HepG2 (cell line): Measurements from ENCODE around the gene TBC1D25. TPM values are rescaled to one million over a fixed set of nuclear protein-coding genes. Genes with fewer than 3 reads are reported as not detected.

Source experiments
- ATAC-seq: fragments of 200-7000 bp; cut with Tn5 transposase; 3 replicates; pipeline ENCODE4 v1.9.1; 2020; ENCODE audit warnings: mild to moderate bottlenecking, moderate library complexity
- BruUV-seq: library from RNA; stranded (reverse); fragments of 400-500 nt; replicated peaks from 2 replicates; lab custom pipeline; 2021; lab: Mats Ljungman, UMichigan
- CTCF ChIA-PET: fragments of 300-600 bp; formaldehyde crosslinking; extraction: SDS; loops from one replicate; lab custom pipeline; 2021; ENCODE audit warnings: low total read pairs, inconsistent platforms, low intra/inter-chr PET ratio; lab: Yijun Ruan, JAX
- POLR2A ChIA-PET: fragments of 350-600 bp; sonication (Branson Sonifier 250); formaldehyde crosslinking; loops from one replicate; lab custom pipeline; 2020; ENCODE audit warnings: antibody characterized with exemption, inconsistent platforms; lab: Yijun Ruan, JAX
- DNase-seq: peaks from one replicate; pipeline ENCODE4 v3.0.0-alpha.2; 2015; ENCODE audit warnings: low spot score
- FAIRE-seq: peaks from 3 replicates; lab custom pipeline; 2011; peaks lifted over from hg19 to GRCh38; lab: Jason Lieb, UNC
- H2AFZ ChIP-seq: one replicate; pipeline ENCODE4 v1.6.1; 2011; ENCODE audit warnings: low read length, inconsistent platforms
- H3K27ac ChIP-seq: fragments of 300-600 bp; 3 replicates; pipeline ENCODE4 v1.8.0; 2011; ENCODE audit warnings: mixed run types, mild to moderate bottlenecking, mixed read lengths, low read length, inconsistent platforms; ENCODE audit not compliant: insufficient read depth; ENCODE audit errors: extremely low read length
- H3K27me3 ChIP-seq, 2 experiments: fragments of 200-600 bp in 1 of 2; 2 replicates in 1 of 2; 3 replicates in 1 of 2; pipeline versions ENCODE4 v1.6.0 to v1.8.0; 2011; ENCODE audit warnings: low read length in 2 of 2, mild to moderate bottlenecking in 2 of 2, moderate library complexity in 2 of 2, inconsistent platforms in 1 of 2; ENCODE audit not compliant: insufficient read depth in 2 of 2, control insufficient read depth in 1 of 2
- H3K36me3 ChIP-seq, 2 experiments: fragments of 200-600 bp in 1 of 2; replicated peaks in 1 of 2; 2 replicates in 1 of 2; 3 replicates in 1 of 2; pipeline versions ENCODE4 v1.5.1 to v1.8.0; 2011; ENCODE audit warnings: low read length in 2 of 2, inconsistent platforms in 1 of 2; ENCODE audit not compliant: insufficient read depth in 2 of 2, control insufficient read depth in 1 of 2
- H3K4me1 ChIP-seq: 2 replicates; pipeline ENCODE4 v1.5.1; 2012; ENCODE audit warnings: low read length, inconsistent platforms; ENCODE audit not compliant: insufficient read depth
- H3K4me2 ChIP-seq: 2 replicates; pipeline ENCODE4 v1.6.0; 2011; ENCODE audit warnings: low read depth, low read length, inconsistent platforms
- H3K4me3 ChIP-seq, 3 experiments: fragments of 200-600 bp in 1 of 3; sonication (generic), shearing (Covaris generic) in 1 of 3; replicated peaks in 1 of 3; 2 replicates each; pipeline ENCODE4 v1.5.1; 2011 to 2016; ENCODE audit warnings: low read length in 3 of 3, inconsistent platforms in 2 of 3, low read depth in 2 of 3, mild to moderate bottlenecking in 2 of 3, control low read depth in 1 of 3, mixed read lengths in 1 of 3; ENCODE audit not compliant: insufficient read depth in 1 of 3
- H3K79me2 ChIP-seq: one replicate; pipeline ENCODE4 v1.6.1; 2011; ENCODE audit warnings: low read length, inconsistent platforms; ENCODE audit not compliant: insufficient read depth
- H3K9ac ChIP-seq: 2 replicates; pipeline ENCODE4 v1.6.0; 2011; ENCODE audit warnings: mild to moderate bottlenecking, low read depth, low read length, inconsistent platforms; ENCODE audit not compliant: insufficient read depth
- H3K9me3 ChIP-seq: 2 replicates; pipeline ENCODE4 v1.5.1; 2012; ENCODE audit warnings: mild to moderate bottlenecking, low read length
- H4K20me1 ChIP-seq: 2 replicates; pipeline ENCODE4 v1.6.0; 2011; ENCODE audit warnings: inconsistent platforms, mild to moderate bottlenecking, low read length, moderate library complexity; ENCODE audit not compliant: insufficient read depth
- DMTF1 ChIP-seq: sonication (generic); formaldehyde crosslinking; IDR thresholded peaks from 2 replicates; pipeline ENCODE4 v1.4.0; 2020; ENCODE audit warnings: mild to moderate bottlenecking, missing genetic modification reagents
- ZBTB1 ChIP-seq: sonication (generic); formaldehyde crosslinking; IDR thresholded peaks from 2 replicates; pipeline ENCODE4 v1.4.0; 2020; ENCODE audit warnings: missing genetic modification reagents, borderline replicate concordance
- ZNF589 ChIP-seq: sonication (generic); formaldehyde crosslinking; conservative IDR thresholded peaks from 2 replicates; pipeline ENCODE4 v1.8.0; 2022; ENCODE audit warnings: mild to moderate bottlenecking, moderate library complexity, missing genetic modification reagents
- ZNF792 ChIP-seq: IDR thresholded peaks from 2 replicates; pipeline ENCODE4 v1.6.1; 2016
- ZSCAN30 ChIP-seq: sonication (generic); formaldehyde crosslinking; IDR thresholded peaks from 2 replicates; pipeline ENCODE4 v1.5.0; 2020; ENCODE audit warnings: mild to moderate bottlenecking, missing genetic modification reagents
- WGBS: methylation state at CpG from one replicate; pipeline ENCODE4 v1.1.6; 2017; ENCODE audit warnings: low lambda C conversion rate; 5-methylcytosine and 5-hydroxymethylcytosine counted together
- in situ Hi-C: cut with HindIII; loops from 2 replicates; pipeline ENCODE4 v1.10.0; 2017; ENCODE audit warnings: low pct_unique_long_range_greater_than_20kb; ENCODE audit not compliant: extremely low pct_ligation_motif_present
- intact Hi-C: fragments of 100-400 bp; cut with micrococcal nuclease; formaldehyde crosslinking; loops from one replicate; pipeline ENCODE4 v1.10.0; 2022; ENCODE audit not compliant: unreplicated experiment
- polyA plus RNA-seq, 8 experiments: library from polyadenylated mRNA; depleted of rRNA in 3 of 8; stranded (reverse) in 7 of 8; unstranded in 1 of 8; fragments of >200 nt; fragmentation: Illumina TruSeq in 4 of 8; extraction: Trizol in 4 of 8; gene quantifications; 2 replicates each; pipeline versions ENCODE4 v1.2.1 to v1.2.3, GENCODE V29; 2011 to 2016; ENCODE audit warnings: low read depth in 4 of 8, missing spikeins in 1 of 8, mixed read lengths in 1 of 8; ENCODE audit not compliant: insufficient read depth in 1 of 8
- total RNA-seq, 5 experiments: library from RNA; depleted of rRNA; stranded (reverse); fragments of >200 nt; fragmentation: Illumina TruSeq; extraction: Trizol; gene quantifications; 2 replicates each; pipeline ENCODE4 v1.2.3, GENCODE V29; 2016; ENCODE audit warnings: low read depth in 1 of 5

The TBC1D25 gene
- total and polyA plus RNA-seq, 2 of the 13 experiments (the other 11 are each of a cell fraction or from before 2014, with no cell fraction given): 3.5 to 4.7 TPM

DNA sequence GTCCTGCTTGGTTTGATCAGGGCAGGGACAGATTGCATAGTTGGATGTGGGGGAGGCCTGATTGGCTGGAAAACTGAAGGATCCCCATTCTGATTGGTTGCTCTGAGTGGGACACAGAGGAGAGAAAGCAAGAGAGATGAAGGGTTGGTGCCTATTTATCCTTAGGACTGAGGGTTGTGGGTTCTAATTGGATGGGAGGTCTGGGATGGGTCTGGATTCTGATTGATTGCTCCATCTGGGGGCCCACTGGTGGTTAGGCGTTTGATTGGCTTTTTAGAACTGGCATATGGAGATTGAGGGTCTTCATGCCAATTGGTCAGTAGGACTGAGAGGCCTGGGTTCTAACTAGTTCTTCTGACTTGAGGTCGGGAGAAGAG is 18.6 kb upstream of the TBC1D25 start:
- WGBS: no CpG with 5 or more reads among the region's 2 CpGs
- DNase-seq (no peak), ATAC-seq (no peak), FAIRE-seq (no peak)
- H3K4me3 ChIP-seq: peak overlapping the region; percentile 26 to 77 (median 59); a peak in 3 of 6 replicates
- BruUV-seq: no TSS peak
- peak overlapping the region; percentile 90 for H3K27ac ChIP-seq
- TF ChIP-seq ZBTB1 (CRISPR knock-in tag) (no peak), ZNF589 (CRISPR knock-in tag) (no peak), ZNF792 (CRISPR knock-in tag) (no peak), DMTF1 (CRISPR knock-in tag) (no peak), ZSCAN30 (CRISPR knock-in tag) (no peak)
- peak overlapping the region; percentile 79 for H3K4me2 ChIP-seq
- peaks cover 17% of the 10 kb centered on the region for H3K79me2 ChIP-seq
- in situ Hi-C loops (no loop called here), intact Hi-C loops (no loop called here)
- no peak overlapping the region for H2AFZ ChIP-seq
- H3K9me3 ChIP-seq: no peaks in the 10 kb centered on the region
- ChIA-PET POLR2A (interaction anchor here (1.6 kb wide), 1 partner anchor 51 kb away, joined by 7 read pairs; the partner anchor contains the start of gene SLC38A5), CTCF (no interaction called here)
- no peaks in the 10 kb centered on the region for H3K27me3 ChIP-seq
- peak overlapping the region; percentile 39; the same call in 1 of the 2 replicates for H3K9ac ChIP-seq
- peaks cover 30% of the 10 kb centered on the region for H3K4me1 ChIP-seq
- no peaks in the 10 kb centered on the region for H4K20me1 ChIP-seq
- H3K36me3 ChIP-seq: no peaks in the 10 kb centered on the region; a peak in 1 of 5 replicates
